Measurements from ENCODE around the gene AREL1.

GRCh38 chr14:74621556-74621955, 91.3 kb downstream of the AREL1 start:
- TF ChIP-seq, protein P1, sequence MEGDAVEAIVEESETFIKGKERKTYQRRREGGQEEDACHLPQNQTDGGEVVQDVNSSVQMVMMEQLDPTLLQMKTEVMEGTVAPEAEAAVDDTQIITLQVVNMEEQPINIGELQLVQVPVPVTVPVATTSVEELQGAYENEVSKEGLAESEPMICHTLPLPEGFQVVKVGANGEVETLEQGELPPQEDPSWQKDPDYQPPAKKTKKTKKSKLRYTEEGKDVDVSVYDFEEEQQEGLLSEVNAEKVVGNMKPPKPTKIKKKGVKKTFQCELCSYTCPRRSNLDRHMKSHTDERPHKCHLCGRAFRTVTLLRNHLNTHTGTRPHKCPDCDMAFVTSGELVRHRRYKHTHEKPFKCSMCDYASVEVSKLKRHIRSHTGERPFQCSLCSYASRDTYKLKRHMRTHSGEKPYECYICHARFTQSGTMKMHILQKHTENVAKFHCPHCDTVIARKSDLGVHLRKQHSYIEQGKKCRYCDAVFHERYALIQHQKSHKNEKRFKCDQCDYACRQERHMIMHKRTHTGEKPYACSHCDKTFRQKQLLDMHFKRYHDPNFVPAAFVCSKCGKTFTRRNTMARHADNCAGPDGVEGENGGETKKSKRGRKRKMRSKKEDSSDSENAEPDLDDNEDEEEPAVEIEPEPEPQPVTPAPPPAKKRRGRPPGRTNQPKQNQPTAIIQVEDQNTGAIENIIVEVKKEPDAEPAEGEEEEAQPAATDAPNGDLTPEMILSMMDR (IDR thresholded peaks at IDR 0.05) = no peak
- TF ChIP-seq POLR2A (IDR thresholded peaks at IDR 0.05) = no peak

Measured in testis (tissue), 2 donors.